MM.1S (cell line): ENCODE data around the gene MLANA.

Source experiments
- CTCF ChIP-seq: fragments of 300-600 bp; sonication (generic); IDR thresholded peaks from 2 replicates; pipeline ENCODE4 v1.5.1; 2016; ENCODE audit warnings: antibody characterized with exemption, low read length, mixed read lengths
- EZH2 ChIP-seq: fragments of 300-600 bp; sonication (generic); optimal IDR thresholded peaks from 2 replicates; pipeline ENCODE3; 2017; ENCODE audit warnings: low read depth, mild to moderate bottlenecking, antibody characterized with exemption, low read length, mixed read lengths
- EZH2phosphoT487 ChIP-seq: fragments of 300-600 bp; sonication (generic); IDR thresholded peaks from 2 replicates; pipeline ENCODE4 v1.6.1; 2018; ENCODE audit warnings: antibody characterized with exemption, low read length

GRCh38 chr9:5957166-5957565, 66.5 kb downstream of the MLANA start:
- TF ChIP-seq CTCF (no peak), EZH2 (no peak), EZH2phosphoT487 (no peak)
